H7 (cell line): ENCODE data around the gene SLC6A17. TPM values are rescaled to one million over a fixed set of nuclear protein-coding genes. Genes with fewer than 3 reads are reported as not detected.
A peak's percentile ranks its signal among the peaks of the same experiment; 100 is the strongest.

Source experiments
- DNase-seq: peaks from one replicate; pipeline ENCODE4 v3.0.0; 2012
- H3K27me3 ChIP-seq: 2 replicates; pipeline ENCODE4 v1.6.0; 2011; ENCODE audit warnings: mild to moderate bottlenecking, low read length; ENCODE audit not compliant: control insufficient read depth, insufficient read depth
- H3K36me3 ChIP-seq: replicated peaks from 2 replicates; pipeline ENCODE4 v1.5.1; 2011; ENCODE audit warnings: low read length; ENCODE audit not compliant: control insufficient read depth, insufficient read depth
- H3K4me3 ChIP-seq: 2 replicates; pipeline ENCODE4 v1.5.1; 2011; ENCODE audit warnings: low read depth, mild to moderate bottlenecking, control low read depth, low read length, moderate library complexity; ENCODE audit not compliant: insufficient read depth
- total RNA-seq: library from RNA; depleted of rRNA; stranded (reverse); fragments of >200 nt; shearing (Covaris generic); gene quantifications from 2 replicates; pipeline ENCODE4 v1.2.3, GENCODE V29; 2014

The SLC6A17 gene
- total RNA-seq, 1 experiment from 2014 or later, result 0.17 TPM

DNA sequence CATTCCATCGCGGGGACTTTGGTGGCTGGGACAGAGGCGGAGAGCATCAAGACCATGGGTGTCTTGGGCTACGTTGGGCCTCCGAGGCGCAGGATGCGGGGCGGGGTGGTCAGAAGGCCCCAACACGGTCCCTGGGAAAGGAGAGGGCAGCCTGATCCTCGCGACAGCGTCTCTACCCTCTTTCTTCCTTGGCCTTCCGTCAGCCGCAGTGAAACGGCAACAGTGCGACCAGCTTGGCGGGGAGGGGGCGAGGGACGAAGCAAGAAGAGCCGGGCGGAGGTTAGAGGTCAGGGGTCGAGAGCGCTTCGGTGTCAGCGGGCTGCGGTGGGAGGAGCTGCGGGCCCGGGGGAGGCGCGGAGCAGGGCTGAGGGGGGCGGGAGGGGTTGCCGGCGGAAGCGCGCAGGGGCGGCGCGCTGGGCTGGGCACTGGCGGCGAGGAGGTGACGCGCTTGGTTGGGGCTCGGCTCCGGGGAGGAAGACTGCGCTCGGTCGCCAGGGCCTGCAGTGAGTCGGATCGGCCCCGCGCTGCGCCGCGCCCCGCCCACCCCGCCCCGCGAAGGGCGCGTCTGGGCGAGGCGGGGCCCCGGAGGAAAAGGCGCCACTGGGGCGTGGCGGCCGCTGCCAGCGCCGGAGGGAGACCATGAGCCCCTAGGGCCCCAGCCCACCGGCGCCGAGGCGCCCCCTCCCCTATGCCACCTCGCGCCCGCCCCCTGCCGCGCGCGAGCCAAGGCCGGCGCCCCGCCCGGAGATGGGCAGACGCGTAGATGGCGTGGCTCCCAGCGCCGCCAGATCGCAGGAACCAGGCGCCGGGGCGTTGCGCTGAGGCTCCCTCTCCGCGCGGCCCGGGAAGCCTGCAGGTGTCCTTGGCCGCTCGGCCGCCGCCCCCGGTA, 59.7 kb downstream of the SLC6A17 start, which contains the start of gene KCNC4:
Gene KCNC4, plus strand, starts transcription at position 600 of the 889 bp plus-strand sequence. CDS start 1,186 bp downstream, outside the sequence.
- peak within 1 kb of the TSS; percentile 70 for H3K4me3 ChIP-seq

DNA sequence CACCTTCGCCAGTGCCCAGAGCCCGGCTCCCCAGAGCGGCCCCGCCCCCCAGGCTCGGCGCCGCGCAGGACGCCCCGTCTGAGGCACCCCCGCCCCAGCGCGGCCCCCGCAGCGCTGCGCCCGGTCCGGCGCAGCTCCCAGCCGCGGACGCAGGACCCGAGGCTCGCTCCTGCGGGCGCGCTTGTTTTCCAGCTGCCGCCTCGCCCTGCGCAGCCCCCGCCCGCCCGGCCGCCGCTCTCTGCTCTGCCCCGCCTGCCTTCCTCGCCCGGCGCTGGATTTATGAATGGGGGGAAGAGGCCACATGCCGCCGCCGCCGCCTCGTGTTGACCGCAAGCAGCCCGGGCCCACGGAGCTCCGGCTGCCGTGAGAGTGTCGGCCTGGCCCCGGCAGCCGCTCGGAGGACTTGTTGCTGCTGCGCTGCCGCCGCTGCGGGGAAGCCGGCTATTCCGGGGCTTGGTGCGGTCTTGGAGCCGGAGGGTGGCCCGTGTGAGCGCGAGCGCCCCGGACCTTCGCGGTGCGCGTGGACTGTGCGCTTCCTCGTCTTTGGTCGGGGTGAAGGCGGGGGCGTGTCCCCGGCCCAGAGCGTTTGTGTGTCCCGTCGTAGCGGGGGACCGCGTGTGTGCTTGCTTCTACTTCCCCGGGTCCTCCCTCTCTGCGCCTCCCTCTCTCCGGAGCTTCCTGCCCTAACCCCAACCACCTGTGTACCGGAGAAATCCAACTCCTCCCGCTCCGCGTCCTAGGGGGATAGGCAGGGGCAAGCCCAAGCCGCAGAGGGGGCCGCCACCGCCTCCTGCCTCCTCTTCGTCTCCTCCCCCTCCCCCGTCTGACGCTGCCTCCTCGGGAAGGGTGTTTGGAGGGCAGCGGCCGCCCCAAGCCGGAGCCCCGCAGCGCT, 60.6 kb downstream of the SLC6A17 start:
- H3K4me3 ChIP-seq, result peak overlapping the region; percentile 70
- H3K27me3 ChIP-seq, result peaks cover 34% of the 10 kb centered on the region
- DNase-seq, result peak; percentile 89
- no peaks in the 10 kb centered on the region for H3K36me3 ChIP-seq

More for the DNA sequence above, 59.7 kb downstream of the SLC6A17 start, which contains the start of gene KCNC4:
- DNase-seq, result peak; percentile 97
- peaks cover 34% of the 10 kb centered on the region for H3K27me3 ChIP-seq
- H3K36me3 ChIP-seq, result no peaks in the 10 kb centered on the region

- peaks cover 34% of the 10 kb centered on the region for H3K27me3 ChIP-seq
- peak overlapping the region; percentile 70 for H3K4me3 ChIP-seq
- H3K36me3 ChIP-seq, result no peaks in the 10 kb centered on the region
- no peak for DNase-seq
These were observed 61.3 kb downstream of the SLC6A17 start for GRCh38 chr1:110211496-110212168.

DNA sequence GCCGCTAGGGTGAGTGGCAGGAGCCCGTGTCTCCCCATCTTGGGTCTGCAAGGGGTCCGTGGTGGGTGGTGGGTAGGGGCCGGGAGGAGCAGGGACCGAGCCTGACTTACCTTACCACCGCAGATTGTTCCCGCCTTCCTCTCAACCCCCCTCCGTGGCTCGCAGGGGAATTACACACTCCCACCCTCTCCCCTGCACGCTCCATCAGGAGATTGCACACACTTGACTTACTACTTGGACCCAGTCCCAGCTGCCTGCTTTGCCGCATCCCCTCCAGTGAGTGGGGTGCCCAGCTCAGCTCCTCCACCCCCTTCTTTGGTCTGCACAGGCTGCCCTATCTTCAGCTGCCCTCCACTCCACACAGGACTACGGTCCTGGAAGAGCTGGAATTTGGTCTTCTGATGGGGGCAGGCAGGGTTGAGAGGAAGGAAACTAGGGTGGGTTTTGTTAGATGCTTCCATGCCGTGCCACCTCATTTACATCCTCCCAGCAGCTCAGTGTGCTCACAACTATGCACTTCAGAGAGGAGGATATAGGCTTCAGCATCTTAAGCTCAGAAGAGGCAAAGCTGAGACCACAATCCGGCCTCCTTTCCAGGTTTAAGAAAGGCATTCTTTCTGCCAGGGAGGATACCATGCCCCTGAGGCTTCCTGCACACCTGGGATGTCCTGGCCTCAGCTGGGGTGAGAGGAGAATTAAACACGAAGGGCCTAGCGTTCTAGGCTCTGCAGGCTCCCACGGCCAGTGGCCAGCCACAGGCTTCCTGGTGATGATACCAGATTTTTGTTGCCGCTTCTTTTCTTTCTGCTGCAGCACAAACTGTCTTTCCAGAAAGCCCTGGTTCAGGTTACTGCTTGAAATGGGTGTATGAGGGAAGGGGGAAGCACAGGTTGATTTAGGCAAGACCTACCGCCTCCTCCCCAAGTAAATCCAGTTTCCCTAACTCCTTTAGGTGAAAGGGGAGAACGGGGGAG, 62.2 kb downstream of the SLC6A17 start:
- H3K27me3 ChIP-seq, result peaks cover 34% of the 10 kb centered on the region
- no peaks in the 10 kb centered on the region for H3K36me3 ChIP-seq
- H3K4me3 ChIP-seq, result peak overlapping the region; percentile 70
- DNase-seq, result peak; percentile 83

- H3K36me3 ChIP-seq, result no peaks in the 10 kb centered on the region
- H3K4me3 ChIP-seq, result no peak overlapping the region
- peaks cover 34% of the 10 kb centered on the region for H3K27me3 ChIP-seq
- no peak for DNase-seq
These were observed 62.8 kb downstream of the SLC6A17 start for GRCh38 chr1:110213143-110213540.

DNA sequence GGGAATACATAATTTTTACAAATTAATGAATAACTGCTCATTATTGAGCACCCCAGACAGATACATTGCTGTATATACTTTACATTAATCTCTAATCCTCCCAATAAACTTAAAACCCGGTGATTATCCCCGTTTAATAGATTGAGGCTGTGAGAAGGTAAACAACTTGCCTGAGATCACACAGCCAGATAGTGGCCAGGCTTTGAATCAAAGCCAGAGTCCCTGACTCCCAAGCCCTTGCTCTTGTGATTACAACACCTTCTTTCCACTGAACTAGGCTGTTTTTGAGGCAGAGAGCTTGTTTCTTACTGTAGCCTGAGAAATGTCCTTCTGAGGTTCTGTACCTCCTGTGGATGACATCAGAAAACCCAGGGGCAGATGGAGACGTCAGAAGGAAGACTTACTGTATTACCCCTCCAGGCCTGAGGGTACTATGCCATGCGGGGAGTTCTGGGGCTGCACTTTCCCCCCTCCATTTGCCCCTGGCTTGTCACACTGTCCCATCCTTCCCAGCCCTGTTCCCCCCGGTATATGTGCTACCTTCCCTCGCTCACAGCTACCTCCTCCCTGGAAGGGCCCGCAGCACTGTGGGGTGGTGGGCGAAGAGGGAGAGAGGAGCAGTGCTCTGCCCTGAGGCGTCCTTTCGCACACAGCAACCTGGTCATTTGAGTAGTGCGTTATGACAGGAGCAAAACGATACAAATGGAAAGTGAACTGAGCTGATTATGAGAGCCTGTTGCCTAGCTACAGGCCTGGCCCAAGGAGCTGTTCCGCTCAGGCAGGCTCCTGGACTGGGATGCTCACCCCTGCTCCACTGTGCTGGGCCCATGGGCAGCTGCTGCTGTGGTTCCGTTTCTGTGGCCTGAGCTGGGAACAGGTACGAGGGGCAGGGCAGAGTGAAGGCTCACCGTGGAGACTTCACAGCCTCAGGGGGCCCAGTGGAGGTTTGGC, 64.4 kb downstream of the SLC6A17 start:
- no peak overlapping the region for H3K4me3 ChIP-seq
- no peak for DNase-seq
- H3K27me3 ChIP-seq, result peaks cover 22% of the 10 kb centered on the region
- H3K36me3 ChIP-seq, result no peaks in the 10 kb centered on the region

- no peaks in the 10 kb centered on the region for H3K36me3 ChIP-seq
- H3K27me3 ChIP-seq, result peaks cover 20% of the 10 kb centered on the region
- no peak overlapping the region for H3K4me3 ChIP-seq
- no peak for DNase-seq
These were observed 65.6 kb downstream of the SLC6A17 start for GRCh38 chr1:110215621-110216515.

- Histone ChIP-seq H3K4me3 (no peak overlapping the region), H3K36me3 (no peaks in the 10 kb centered on the region), H3K27me3 (peaks cover 9% of the 10 kb centered on the region)
- no peak for DNase-seq
These were observed 66.7 kb downstream of the SLC6A17 start for GRCh38 chr1:110216844-110217444.

DNA sequence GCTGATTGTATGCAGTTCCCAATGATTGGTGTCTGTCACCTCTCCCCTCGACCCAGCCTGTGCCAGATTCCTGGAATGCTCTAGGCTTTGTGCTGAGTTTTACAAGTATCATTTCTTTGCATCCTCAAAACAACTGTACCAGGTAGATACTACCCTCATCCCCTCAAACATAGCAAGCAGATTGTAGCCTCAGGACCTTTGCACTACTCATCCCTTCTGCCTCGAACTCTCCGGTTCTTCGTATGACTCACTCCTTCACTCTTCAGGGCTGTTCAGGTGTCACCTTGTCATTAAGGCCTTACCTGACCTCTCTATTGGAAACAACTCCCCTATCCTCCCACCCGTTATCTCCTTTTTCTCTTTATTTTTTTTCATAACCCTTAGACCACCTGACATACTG, 67.8 kb downstream of the SLC6A17 start:
- Histone ChIP-seq H3K36me3 (no peaks in the 10 kb centered on the region), H3K4me3 (no peak overlapping the region)
- no peak for DNase-seq

DNA sequence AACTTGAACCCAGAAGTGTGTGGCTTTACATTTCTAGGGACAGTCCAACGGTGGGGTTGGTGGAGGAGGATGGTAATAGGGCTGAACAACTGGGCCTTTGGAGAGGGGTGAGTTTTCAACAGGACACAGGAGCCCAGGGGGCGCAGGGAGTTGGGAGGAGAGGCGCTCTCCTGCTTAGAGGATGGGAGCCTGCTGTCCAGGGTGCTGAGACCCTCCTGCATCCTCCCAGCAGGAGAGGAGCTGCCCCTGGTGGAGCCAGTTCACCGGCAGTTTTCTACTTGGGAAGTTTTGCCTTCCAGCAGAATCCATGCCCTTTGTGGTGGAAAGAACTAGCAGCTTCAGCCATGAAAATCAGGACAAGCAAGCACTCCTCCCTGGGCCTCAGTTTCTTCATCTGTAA, 68.4 kb downstream of the SLC6A17 start:
- no peak for DNase-seq
- Histone ChIP-seq H3K36me3 (0 out of 2 replicates have a peak, but pooled peaks cover 1% of the 10 kb centered on the region), H3K4me3 (no peak overlapping the region), H3K27me3 (peaks cover under 1% of the 10 kb centered on the region; the same call in 1 of the 2 replicates)

More for the DNA sequence above, 67.8 kb downstream of the SLC6A17 start:
- peaks cover 2% of the 10 kb centered on the region; the same call in 1 of the 2 replicates for H3K27me3 ChIP-seq

DNA sequence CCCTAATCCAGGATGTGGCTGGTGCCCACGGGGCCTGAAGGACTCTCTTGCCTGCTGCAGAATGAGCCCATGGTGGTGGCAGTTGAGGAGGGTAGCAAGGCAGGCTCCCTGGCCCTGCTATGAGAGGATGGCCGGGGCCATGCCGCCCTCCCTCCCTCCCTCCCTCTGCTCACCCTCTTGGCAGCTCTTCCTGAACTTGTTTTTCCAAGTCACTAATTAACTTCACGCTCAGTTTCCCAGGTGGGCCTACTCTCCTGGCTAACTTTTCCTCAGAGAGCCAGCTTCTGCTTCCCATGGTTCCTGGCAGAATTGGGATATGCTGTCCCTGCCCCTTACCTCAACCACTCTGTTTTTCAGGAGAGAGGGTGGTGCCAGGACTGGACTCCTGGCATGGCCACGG, 70.0 kb downstream of the SLC6A17 start:
- Histone ChIP-seq H3K36me3 (0 out of 2 replicates have a peak, but pooled peaks cover 1% of the 10 kb centered on the region), H3K27me3 (no peaks in the 10 kb centered on the region; the same call in 1 of the 2 replicates), H3K4me3 (no peak overlapping the region)
- DNase-seq, result no peak
